K562 (cell line): ENCODE measurements around the gene SLC25A31.

Experiments
- ELF4 ChIP-seq: fragments of 450-650 bp; formaldehyde crosslinking; IDR thresholded peaks from 2 replicates; pipeline ENCODE4 v1.4.0; 2022; ENCODE audit warnings: missing genetic modification characterization
- HNRNPLL ChIP-seq: fragments of 200-400 bp; formaldehyde crosslinking; IDR thresholded peaks from 2 replicates; pipeline ENCODE4 v1.6.1; 2017; ENCODE audit warnings: low read length, low read depth, mild to moderate bottlenecking; ENCODE audit not compliant: poor library complexity, severe bottlenecking
- NELFE ChIP-seq: IDR thresholded peaks from 2 replicates; pipeline ENCODE4 v1.6.1; 2011; ENCODE audit warnings: mild to moderate bottlenecking; ENCODE audit not compliant: insufficient read depth, insufficient read length
- ZNF408 ChIP-seq: fragments of 250-450 bp; sonication (Bioruptor Pico); IDR thresholded peaks from 2 replicates; pipeline ENCODE4 v1.4.0; 2020; ENCODE audit warnings: low read depth, mild to moderate bottlenecking, moderate library complexity
- TF ChIP-seq, protein P1 (sequence below): fragments of 250-450 bp; sonication (Bioruptor Pico); IDR thresholded peaks from 2 replicates; pipeline ENCODE4 v1.4.0; 2020; ENCODE audit warnings: mild to moderate bottlenecking, moderate library complexity

DNA sequence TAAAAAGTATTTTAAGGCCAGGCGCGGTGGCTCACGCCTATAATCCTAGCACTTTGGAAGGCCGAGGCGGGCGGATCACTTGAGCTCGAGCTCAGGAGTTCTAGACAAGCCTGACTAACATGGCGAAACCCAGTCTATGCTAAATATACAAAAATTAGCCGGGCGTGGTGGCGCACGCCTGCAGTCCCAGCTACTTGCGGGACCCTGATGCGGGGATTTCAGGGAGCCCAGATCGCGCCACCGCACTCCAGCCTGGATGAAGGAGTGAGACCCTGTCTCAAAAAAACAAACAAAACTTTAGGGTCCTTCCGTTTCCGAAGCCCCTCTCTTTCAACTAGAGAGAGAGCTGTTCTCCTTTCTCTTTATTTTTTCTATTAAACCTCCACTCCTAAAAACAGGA, 1.2 kb downstream of the SLC25A31 start:
- TF ChIP-seq HNRNPLL: no peak
- TF ChIP-seq, protein P1, sequence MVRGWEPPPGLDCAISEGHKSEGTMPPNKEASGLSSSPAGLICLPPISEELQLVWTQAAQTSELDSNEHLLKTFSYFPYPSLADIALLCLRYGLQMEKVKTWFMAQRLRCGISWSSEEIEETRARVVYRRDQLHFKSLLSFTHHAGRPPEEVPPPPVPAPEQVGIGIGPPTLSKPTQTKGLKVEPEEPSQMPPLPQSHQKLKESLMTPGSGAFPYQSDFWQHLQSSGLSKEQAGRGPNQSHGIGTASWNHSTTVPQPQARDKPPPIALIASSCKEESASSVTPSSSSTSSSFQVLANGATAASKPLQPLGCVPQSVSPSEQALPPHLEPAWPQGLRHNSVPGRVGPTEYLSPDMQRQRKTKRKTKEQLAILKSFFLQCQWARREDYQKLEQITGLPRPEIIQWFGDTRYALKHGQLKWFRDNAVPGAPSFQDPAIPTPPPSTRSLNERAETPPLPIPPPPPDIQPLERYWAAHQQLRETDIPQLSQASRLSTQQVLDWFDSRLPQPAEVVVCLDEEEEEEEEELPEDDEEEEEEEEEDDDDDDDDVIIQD (CRISPR knock-in tag): no peak
- no peak for TF ChIP-seq NELFE
- TF ChIP-seq ZNF408 (CRISPR knock-in tag): no peak
- TF ChIP-seq ELF4 (CRISPR knock-in tag): no peak
